GM18867 (cell line): ENCODE results near the gene HAVCR1.
"Not testable (repeated sequence)": the region's sequence is repeated elsewhere in the genome, so short reads cannot be mapped to it uniquely, and the experiment has no call there.

Experiments used
- ATAC-seq: cut with Tn5 transposase; IDR thresholded peaks from one replicate; pipeline ENCODE4 v1.9.1; 2021; ENCODE audit warnings: mild to moderate bottlenecking, moderate library complexity; ENCODE audit not compliant: unreplicated experiment

The HAVCR1 gene

GRCh38 chr5:157051604-157052245, 7.2 kb downstream of the HAVCR1 start:
- no peak for ATAC-seq

GRCh38 chr5:157050050-157050449, 8.9 kb downstream of the HAVCR1 start:
- ATAC-seq = peak; percentile 45

- ATAC-seq = no peak
These were observed 9.3 kb downstream of the HAVCR1 start for GRCh38 chr5:157049605-157050004.

DNA sequence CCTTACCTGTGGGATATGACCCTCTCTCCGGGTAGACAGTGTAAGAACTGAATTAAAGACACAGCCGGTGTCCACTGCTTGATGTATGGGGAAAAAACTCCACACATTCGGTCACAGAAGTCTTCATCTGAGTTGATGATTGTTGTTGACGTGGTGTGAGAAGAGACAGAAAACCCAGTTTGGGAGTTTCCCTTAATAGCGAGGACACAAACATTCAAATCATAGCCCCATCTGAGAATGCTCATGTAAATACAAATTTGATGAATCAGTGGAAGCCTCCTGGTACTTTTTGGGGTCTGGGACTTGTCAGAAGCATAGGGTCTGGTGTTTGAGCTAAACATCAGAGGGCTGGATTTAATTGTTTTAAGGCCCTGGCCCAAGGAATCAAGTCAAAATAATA, 11.0 kb downstream of the HAVCR1 start:
- ATAC-seq = peak; percentile 62

GRCh38 chr5:157047016-157047415, 11.9 kb downstream of the HAVCR1 start:
- not testable (repeated sequence) for ATAC-seq

GRCh38 chr5:157046041-157046440, 12.9 kb downstream of the HAVCR1 start:
- ATAC-seq = no peak

DNA sequence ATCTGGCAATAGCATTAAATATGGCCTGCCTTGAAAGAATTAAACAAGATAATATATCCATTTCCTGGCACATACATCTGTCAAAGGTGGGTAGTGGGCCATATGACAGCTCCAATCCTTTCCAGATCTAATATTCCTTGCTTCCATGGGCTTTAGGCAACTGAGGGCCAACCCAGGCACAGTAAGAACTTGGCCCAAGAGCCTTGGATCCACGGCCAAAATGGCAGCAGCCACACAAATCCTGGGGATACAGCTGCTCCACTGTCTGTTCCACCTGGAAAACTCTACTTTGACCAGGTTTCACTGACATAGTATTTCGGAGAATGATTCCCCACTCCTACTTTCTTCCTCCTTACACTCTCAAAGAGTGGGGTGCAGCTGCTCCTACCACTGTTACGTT, 13.3 kb downstream of the HAVCR1 start:
- no peak for ATAC-seq

- no peak for ATAC-seq
These were observed 20.2 kb downstream of the HAVCR1 start for GRCh38 chr5:157038568-157039187.

- ATAC-seq = not testable (repeated sequence)
These were observed 24.5 kb downstream of the HAVCR1 start for GRCh38 chr5:157034106-157035072.

DNA sequence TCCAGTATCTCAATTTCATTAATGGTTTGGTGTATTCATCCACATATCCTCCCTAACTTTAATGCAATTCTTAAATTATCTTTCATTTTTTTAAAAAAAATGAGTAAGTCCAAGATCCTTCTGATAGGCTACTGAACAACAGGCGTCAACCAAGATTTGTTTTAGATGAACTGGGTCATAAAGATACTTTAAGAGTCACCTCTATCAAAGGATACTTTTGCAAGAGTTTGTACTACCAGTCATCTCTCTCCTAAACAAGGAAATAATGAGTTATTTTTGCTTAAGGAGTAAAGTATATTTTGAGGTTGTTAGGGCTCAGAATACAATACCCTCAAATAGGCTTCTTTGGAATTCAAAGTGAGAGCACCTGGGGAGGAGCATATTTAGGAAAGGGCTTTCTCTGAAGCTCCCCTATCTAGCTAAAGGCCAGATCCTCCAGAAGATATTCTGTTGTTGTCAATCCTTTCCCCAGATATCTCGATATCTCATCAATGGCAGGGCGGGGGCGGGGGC, 25.8 kb downstream of the HAVCR1 start:
- ATAC-seq = no peak

GRCh38 chr5:157030692-157031091, 28.2 kb downstream of the HAVCR1 start:
- peak; percentile 31 for ATAC-seq

DNA sequence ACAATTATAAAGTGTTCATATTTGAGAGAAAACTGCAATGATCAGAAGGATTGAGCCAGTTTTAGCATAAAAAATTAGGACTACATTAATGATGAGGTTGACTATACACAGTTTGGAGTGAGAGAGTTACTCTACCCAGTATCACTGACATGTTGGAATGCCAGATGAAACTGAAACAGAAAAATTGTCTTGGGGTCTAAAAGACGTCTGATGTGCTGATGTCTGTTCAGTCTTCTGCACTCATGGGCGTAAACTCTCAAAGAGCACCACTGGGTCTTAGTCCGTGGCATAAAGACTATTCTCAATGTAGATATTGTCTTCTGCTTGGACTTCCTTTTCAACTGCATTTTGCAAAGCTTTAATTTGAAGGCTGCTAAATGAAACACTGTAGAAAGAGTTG, 29.5 kb downstream of the HAVCR1 start:
- peak; percentile 29 for ATAC-seq

- peak; percentile 85 for ATAC-seq
These were observed 31.3 kb downstream of the HAVCR1 start for GRCh38 chr5:157027663-157028062.

GRCh38 chr5:157026789-157027424, 32.0 kb downstream of the HAVCR1 start:
- ATAC-seq = no peak

- peak; percentile 58 for ATAC-seq
These were observed 33.7 kb downstream of the HAVCR1 start for GRCh38 chr5:157025093-157025698.

DNA sequence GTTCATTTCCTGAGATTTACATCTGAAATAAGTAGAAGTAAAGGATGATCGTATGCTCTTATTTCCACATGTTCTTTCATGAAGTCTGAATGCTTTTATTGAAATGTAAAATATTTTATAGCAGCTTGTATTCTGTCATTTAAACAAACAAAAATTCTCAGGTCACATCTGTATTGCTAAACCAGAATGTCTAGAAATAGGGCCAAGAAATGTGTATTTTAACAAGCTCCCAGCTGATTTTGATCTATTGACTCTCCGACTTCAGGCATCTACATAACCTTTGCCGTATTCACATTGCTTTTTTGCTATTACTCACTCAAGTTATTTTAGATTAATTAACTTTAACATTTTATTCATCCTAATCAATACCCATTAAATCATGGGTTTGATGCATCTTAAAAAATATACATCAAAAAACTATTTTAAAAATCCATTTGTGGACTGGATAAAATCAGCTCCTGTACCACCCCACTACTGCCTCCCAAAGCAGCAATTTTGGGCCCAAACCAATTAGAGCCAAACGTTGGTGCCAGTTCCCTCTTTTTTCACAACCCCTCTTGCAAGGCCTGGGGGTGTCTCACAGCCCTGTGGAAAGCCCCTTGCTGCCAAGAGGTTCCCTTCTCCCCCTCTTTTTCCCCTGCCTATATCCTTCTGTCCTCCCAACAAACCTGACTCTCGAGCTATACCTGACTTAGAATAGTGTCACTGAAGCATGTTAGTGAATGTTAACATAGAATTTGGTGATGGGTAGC, 34.5 kb downstream of the HAVCR1 start:
- no peak for ATAC-seq

- no peak for ATAC-seq
These were observed 36.9 kb downstream of the HAVCR1 start for GRCh38 chr5:157022024-157022423.

DNA sequence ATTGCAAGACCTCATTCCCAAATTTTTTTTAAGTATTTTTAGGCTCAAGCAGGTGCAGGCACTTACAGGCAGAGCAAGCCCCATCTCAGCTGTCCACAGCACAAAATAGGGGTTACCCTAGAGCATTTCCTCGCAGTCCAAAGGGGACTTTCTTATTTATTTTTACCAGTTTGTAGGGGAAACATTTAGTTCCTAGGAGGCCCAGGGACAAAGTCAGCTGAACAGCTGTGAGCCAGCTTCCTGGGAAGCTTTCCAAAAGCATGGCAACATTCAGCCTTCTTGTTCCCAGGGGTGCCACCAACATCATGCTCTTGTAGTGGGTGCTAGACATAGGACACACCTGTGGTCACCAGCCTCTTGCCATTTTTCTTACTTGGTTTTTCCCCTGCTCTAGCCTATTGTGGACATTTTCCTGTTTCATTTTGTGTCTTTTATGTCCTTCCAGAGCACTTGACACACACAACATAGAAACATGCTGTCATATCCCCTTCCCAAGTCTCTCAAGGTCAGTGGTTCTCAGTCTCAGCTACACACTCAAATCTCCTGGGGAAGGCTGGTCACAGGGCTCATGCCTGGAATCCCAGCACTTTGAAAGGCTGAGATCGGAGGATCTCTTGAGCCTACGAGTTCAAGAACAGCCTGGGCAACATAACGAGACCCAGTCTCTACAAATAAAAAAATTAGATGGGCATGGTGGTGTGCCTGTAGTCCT, 38.2 kb downstream of the HAVCR1 start:
- no peak for ATAC-seq

DNA sequence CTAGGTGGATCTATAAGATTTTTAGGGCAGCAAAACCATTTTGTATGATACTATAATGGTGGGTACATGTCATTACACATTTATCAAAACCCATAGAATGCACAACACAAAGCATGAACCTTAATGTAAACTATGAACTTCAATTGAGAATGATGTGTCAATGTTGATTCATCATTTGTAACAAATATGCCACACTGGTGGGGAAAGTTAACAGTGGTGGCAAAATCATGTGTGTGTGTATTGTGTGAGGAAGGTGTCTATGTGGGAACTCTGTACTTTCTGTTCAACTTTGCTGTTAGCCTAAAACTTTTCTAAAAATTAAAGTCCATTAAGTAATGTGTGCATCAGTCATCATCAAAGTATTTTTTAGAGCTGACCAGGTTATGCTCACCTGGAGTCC, 38.9 kb downstream of the HAVCR1 start:
- ATAC-seq = no peak
